ENCODE data around the gene PRODH2.

DNA sequence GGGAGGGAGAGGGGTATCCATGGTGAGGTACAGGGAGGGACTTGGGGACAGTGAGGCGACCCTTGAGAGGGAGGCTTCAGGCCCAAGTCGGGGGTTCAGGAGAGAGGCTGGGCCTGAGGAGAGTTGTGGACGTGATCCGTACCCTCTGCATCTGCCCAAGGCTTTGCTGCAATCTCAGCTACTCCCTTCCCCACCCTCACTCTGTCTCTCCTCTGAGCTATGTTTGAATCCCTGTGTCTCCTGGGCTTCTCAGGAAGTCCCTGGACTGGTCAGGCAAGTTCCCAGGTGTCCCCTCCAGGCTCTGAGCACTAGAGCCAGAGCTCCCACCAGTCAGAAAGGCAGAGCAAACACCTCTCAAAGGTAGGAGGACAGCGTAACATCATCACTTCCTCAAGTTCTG is 62.5 kb downstream of the PRODH2 start:
- TF ChIP-seq EZH2 (IDR thresholded peaks at IDR 0.05; ENCODE audit: borderline replicate concordance) = no peak
- TF ChIP-seq, protein P1, sequence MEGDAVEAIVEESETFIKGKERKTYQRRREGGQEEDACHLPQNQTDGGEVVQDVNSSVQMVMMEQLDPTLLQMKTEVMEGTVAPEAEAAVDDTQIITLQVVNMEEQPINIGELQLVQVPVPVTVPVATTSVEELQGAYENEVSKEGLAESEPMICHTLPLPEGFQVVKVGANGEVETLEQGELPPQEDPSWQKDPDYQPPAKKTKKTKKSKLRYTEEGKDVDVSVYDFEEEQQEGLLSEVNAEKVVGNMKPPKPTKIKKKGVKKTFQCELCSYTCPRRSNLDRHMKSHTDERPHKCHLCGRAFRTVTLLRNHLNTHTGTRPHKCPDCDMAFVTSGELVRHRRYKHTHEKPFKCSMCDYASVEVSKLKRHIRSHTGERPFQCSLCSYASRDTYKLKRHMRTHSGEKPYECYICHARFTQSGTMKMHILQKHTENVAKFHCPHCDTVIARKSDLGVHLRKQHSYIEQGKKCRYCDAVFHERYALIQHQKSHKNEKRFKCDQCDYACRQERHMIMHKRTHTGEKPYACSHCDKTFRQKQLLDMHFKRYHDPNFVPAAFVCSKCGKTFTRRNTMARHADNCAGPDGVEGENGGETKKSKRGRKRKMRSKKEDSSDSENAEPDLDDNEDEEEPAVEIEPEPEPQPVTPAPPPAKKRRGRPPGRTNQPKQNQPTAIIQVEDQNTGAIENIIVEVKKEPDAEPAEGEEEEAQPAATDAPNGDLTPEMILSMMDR (IDR thresholded peaks at IDR 0.05; ENCODE audit: poor library complexity) = no peak

Data from hepatocyte (in vitro differentiated cells).